ENCODE measurements around the gene LMNB1.
"Not testable (repeated sequence)": the region's sequence is repeated elsewhere in the genome, so short reads cannot be mapped to it uniquely, and the experiment has no call there.

The LMNB1 gene

GRCh38 chr5:126852841-126853271, 75.9 kb downstream of the LMNB1 start:
- Histone ChIP-seq H3K4me3 (ENCODE audit: low read length in 2 of 2) (no peak overlapping the region), H3K27me3 (ENCODE audit: control insufficient read depth in 2 of 2, insufficient read depth in 2 of 2, low read length in 2 of 2) (no peaks in the 10 kb centered on the region), H3K27ac (ENCODE audit: low read depth in 2 of 2, low read length in 2 of 2) (peak overlapping the region in 1 of 2 donors; percentile 48), H3K4me1 (ENCODE audit: control insufficient read depth in 2 of 2, insufficient read depth in 2 of 2, low read length in 2 of 2) (no peaks in the 10 kb centered on the region), H3K9ac (ENCODE audit: low read depth in 1 of 2, low read length in 2 of 2) (no peak overlapping the region), H3K9me3 (ENCODE audit: control insufficient read depth in 2 of 2, low read length in 2 of 2) (no peaks in the 10 kb centered on the region), H3K36me3 (ENCODE audit: control insufficient read depth in 2 of 2, insufficient read depth in 2 of 2, low read length in 2 of 2) (no peaks in the 10 kb centered on the region)

GRCh38 chr5:126853541-126854307, 76.8 kb downstream of the LMNB1 start:
- peak overlapping the region in 1 of 2 donors; percentile 32 for H3K27ac ChIP-seq (ENCODE audit: low read depth in 2 of 2, low read length in 2 of 2)
- H3K36me3 ChIP-seq (ENCODE audit: control insufficient read depth in 2 of 2, insufficient read depth in 2 of 2, low read length in 2 of 2); H3K4me1 ChIP-seq (ENCODE audit: control insufficient read depth in 2 of 2, insufficient read depth in 2 of 2, low read length in 2 of 2); H3K9me3 ChIP-seq (ENCODE audit: control insufficient read depth in 2 of 2, low read length in 2 of 2); H3K4me3 ChIP-seq (ENCODE audit: low read length in 2 of 2); H3K27me3 ChIP-seq (ENCODE audit: control insufficient read depth in 2 of 2, insufficient read depth in 2 of 2, low read length in 2 of 2); H3K9ac ChIP-seq (ENCODE audit: low read depth in 1 of 2, low read length in 2 of 2): not testable (repeated sequence)

- Histone ChIP-seq H3K9ac (ENCODE audit: low read depth in 1 of 2, low read length in 2 of 2) (no peak overlapping the region), H3K9me3 (ENCODE audit: control insufficient read depth in 2 of 2, low read length in 2 of 2) (no peaks in the 10 kb centered on the region), H3K27ac (ENCODE audit: low read depth in 2 of 2, low read length in 2 of 2) (no peak overlapping the region)
These were observed 77.7 kb downstream of the LMNB1 start for GRCh38 chr5:126854526-126855110.

GRCh38 chr5:126855266-126855665, 78.3 kb downstream of the LMNB1 start:
- H3K4me3 ChIP-seq (ENCODE audit: low read length in 2 of 2), result no peak overlapping the region
- H3K9ac ChIP-seq (ENCODE audit: low read depth in 1 of 2, low read length in 2 of 2), result no peak overlapping the region
- H3K36me3 ChIP-seq (ENCODE audit: control insufficient read depth in 2 of 2, insufficient read depth in 2 of 2, low read length in 2 of 2), result no peaks in the 10 kb centered on the region
- no peak overlapping the region for H3K27ac ChIP-seq (ENCODE audit: low read depth in 2 of 2, low read length in 2 of 2)
- no peaks in the 10 kb centered on the region for H3K9me3 ChIP-seq (ENCODE audit: control insufficient read depth in 2 of 2, low read length in 2 of 2)
- H3K27me3 ChIP-seq (ENCODE audit: control insufficient read depth in 2 of 2, insufficient read depth in 2 of 2, low read length in 2 of 2), result no peaks in the 10 kb centered on the region
- H3K4me1 ChIP-seq (ENCODE audit: control insufficient read depth in 2 of 2, insufficient read depth in 2 of 2, low read length in 2 of 2), result no peaks in the 10 kb centered on the region

More at GRCh38 chr5:126854526-126855110, 77.7 kb downstream of the LMNB1 start:
- Histone ChIP-seq H3K4me3 (ENCODE audit: low read length in 2 of 2) (no peak overlapping the region), H3K4me1 (ENCODE audit: control insufficient read depth in 2 of 2, insufficient read depth in 2 of 2, low read length in 2 of 2) (no peaks in the 10 kb centered on the region), H3K27me3 (ENCODE audit: control insufficient read depth in 2 of 2, insufficient read depth in 2 of 2, low read length in 2 of 2) (no peaks in the 10 kb centered on the region), H3K36me3 (ENCODE audit: control insufficient read depth in 2 of 2, insufficient read depth in 2 of 2, low read length in 2 of 2) (no peaks in the 10 kb centered on the region)

GRCh38 chr5:126857472-126858410, 80.8 kb downstream of the LMNB1 start:
- no peaks in the 10 kb centered on the region for H3K36me3 ChIP-seq (ENCODE audit: control insufficient read depth in 2 of 2, insufficient read depth in 2 of 2, low read length in 2 of 2)
- no peak overlapping the region for H3K4me3 ChIP-seq (ENCODE audit: low read length in 2 of 2)
- no peaks in the 10 kb centered on the region for H3K4me1 ChIP-seq (ENCODE audit: control insufficient read depth in 2 of 2, insufficient read depth in 2 of 2, low read length in 2 of 2)
- H3K27me3 ChIP-seq (ENCODE audit: control insufficient read depth in 2 of 2, insufficient read depth in 2 of 2, low read length in 2 of 2), result no peaks in the 10 kb centered on the region
- H3K27ac ChIP-seq (ENCODE audit: low read depth in 2 of 2, low read length in 2 of 2), result no peak overlapping the region
- H3K9me3 ChIP-seq (ENCODE audit: control insufficient read depth in 2 of 2, low read length in 2 of 2), result no peaks in the 10 kb centered on the region
- no peak overlapping the region for H3K9ac ChIP-seq (ENCODE audit: low read depth in 1 of 2, low read length in 2 of 2)

GRCh38 chr5:126858441-126858840, 81.5 kb downstream of the LMNB1 start:
- Histone ChIP-seq H3K4me1 (ENCODE audit: control insufficient read depth in 2 of 2, insufficient read depth in 2 of 2, low read length in 2 of 2) (no peaks in the 10 kb centered on the region), H3K4me3 (ENCODE audit: low read length in 2 of 2) (no peak overlapping the region), H3K27ac (ENCODE audit: low read depth in 2 of 2, low read length in 2 of 2) (no peak overlapping the region), H3K27me3 (ENCODE audit: control insufficient read depth in 2 of 2, insufficient read depth in 2 of 2, low read length in 2 of 2) (no peaks in the 10 kb centered on the region), H3K9me3 (ENCODE audit: control insufficient read depth in 2 of 2, low read length in 2 of 2) (no peaks in the 10 kb centered on the region), H3K9ac (ENCODE audit: low read depth in 1 of 2, low read length in 2 of 2) (no peak overlapping the region), H3K36me3 (ENCODE audit: control insufficient read depth in 2 of 2, insufficient read depth in 2 of 2, low read length in 2 of 2) (no peaks in the 10 kb centered on the region)

GRCh38 chr5:126863402-126863801, 86.5 kb downstream of the LMNB1 start:
- Histone ChIP-seq H3K36me3 (ENCODE audit: control insufficient read depth in 2 of 2, insufficient read depth in 2 of 2, low read length in 2 of 2) (no peaks in the 10 kb centered on the region), H3K4me3 (ENCODE audit: low read length in 2 of 2) (no peak overlapping the region), H3K27me3 (ENCODE audit: control insufficient read depth in 2 of 2, insufficient read depth in 2 of 2, low read length in 2 of 2) (no peaks in the 10 kb centered on the region), H3K27ac (ENCODE audit: low read depth in 2 of 2, low read length in 2 of 2) (no peak overlapping the region), H3K4me1 (ENCODE audit: control insufficient read depth in 2 of 2, insufficient read depth in 2 of 2, low read length in 2 of 2) (no peaks in the 10 kb centered on the region), H3K9ac (ENCODE audit: low read depth in 1 of 2, low read length in 2 of 2) (no peak overlapping the region), H3K9me3 (ENCODE audit: control insufficient read depth in 2 of 2, low read length in 2 of 2) (no peaks in the 10 kb centered on the region)

GRCh38 chr5:126864042-126864688, 87.2 kb downstream of the LMNB1 start:
- Histone ChIP-seq H3K27ac (ENCODE audit: low read depth in 2 of 2, low read length in 2 of 2) (no peak overlapping the region), H3K9me3 (ENCODE audit: control insufficient read depth in 2 of 2, low read length in 2 of 2) (no peaks in the 10 kb centered on the region), H3K36me3 (ENCODE audit: control insufficient read depth in 2 of 2, insufficient read depth in 2 of 2, low read length in 2 of 2) (peaks cover 0 to 2% of the 10 kb centered on the region in 2 donors), H3K4me3 (ENCODE audit: low read length in 2 of 2) (no peak overlapping the region), H3K27me3 (ENCODE audit: control insufficient read depth in 2 of 2, insufficient read depth in 2 of 2, low read length in 2 of 2) (no peaks in the 10 kb centered on the region), H3K9ac (ENCODE audit: low read depth in 1 of 2, low read length in 2 of 2) (no peak overlapping the region), H3K4me1 (ENCODE audit: control insufficient read depth in 2 of 2, insufficient read depth in 2 of 2, low read length in 2 of 2) (no peaks in the 10 kb centered on the region)

- peaks cover under 1 to 2% of the 10 kb centered on the region in 2 donors for H3K36me3 ChIP-seq (ENCODE audit: control insufficient read depth in 2 of 2, insufficient read depth in 2 of 2, low read length in 2 of 2)
- no peak overlapping the region for H3K4me3 ChIP-seq (ENCODE audit: low read length in 2 of 2)
- no peak overlapping the region for H3K27ac ChIP-seq (ENCODE audit: low read depth in 2 of 2, low read length in 2 of 2)
- H3K27me3 ChIP-seq (ENCODE audit: control insufficient read depth in 2 of 2, insufficient read depth in 2 of 2, low read length in 2 of 2), result no peaks in the 10 kb centered on the region
- H3K9me3 ChIP-seq (ENCODE audit: control insufficient read depth in 2 of 2, low read length in 2 of 2), result no peaks in the 10 kb centered on the region
- no peak overlapping the region for H3K9ac ChIP-seq (ENCODE audit: low read depth in 1 of 2, low read length in 2 of 2)
- no peaks in the 10 kb centered on the region for H3K4me1 ChIP-seq (ENCODE audit: control insufficient read depth in 2 of 2, insufficient read depth in 2 of 2, low read length in 2 of 2)
These were observed 88.4 kb downstream of the LMNB1 start for GRCh38 chr5:126865299-126865698.
